Measurements from ENCODE around the gene NFKBIB. TPM values are rescaled to one million over a fixed set of nuclear protein-coding genes. Genes with fewer than 3 reads are reported as not detected.

Gene NFKBIB
- total and polyA plus RNA-seq, 2 of the 8 experiments (the other 6 are each of a cell fraction or from before 2014, with no cell fraction given), result 37.3 to 44.1 TPM

- TF ChIP-seq CHD7 (IDR thresholded peaks at IDR 0.05; ENCODE audit: insufficient replicate concordance, low read length), result no peak
- TF ChIP-seq CBX8 (IDR thresholded peaks at IDR 0.05; ENCODE audit: borderline replicate concordance, low read depth, low read length), result no peak
- no peak for TF ChIP-seq CEBPB (IDR thresholded peaks at IDR 0.05; ENCODE audit: low read depth, low read length)
- no peak for TF ChIP-seq BRCA1 (IDR thresholded peaks at IDR 0.05; ENCODE audit: low read depth, low read length)
- no peak for TF ChIP-seq ATF2 (IDR thresholded peaks at IDR 0.05; ENCODE audit: low read length)
- TF ChIP-seq SP4 (IDR thresholded peaks at IDR 0.05; ENCODE audit: low read length), result no peak
- no peak for TF ChIP-seq GTF2F1 (IDR thresholded peaks at IDR 0.05; ENCODE audit: borderline replicate concordance, low read depth, low read length)
- no peak for TF ChIP-seq NRF1 (IDR thresholded peaks at IDR 0.05; ENCODE audit: low read depth, low read length)
- no peak for TF ChIP-seq HDAC2 (IDR thresholded peaks at IDR 0.05; ENCODE audit: borderline replicate concordance in 1 of 2, low read depth in 2 of 2, low read length in 2 of 2)
- TF ChIP-seq GABPA (IDR thresholded peaks at IDR 0.05; ENCODE audit: borderline replicate concordance, insufficient read depth, low read length), result no peak
These were observed 14.2 kb downstream of the NFKBIB start (continued) for GRCh38 chr19:38913958-38914357.

All from H1 (cell line).